MCF 10A (cell line): ENCODE data around the gene CENPQ. TPM values are rescaled to one million over a fixed set of nuclear protein-coding genes. Genes with fewer than 3 reads are reported as not detected.
A peak's percentile ranks its signal among the peaks of the same experiment; 100 is the strongest.

Experiments used
- BruUV-seq: library from RNA; stranded (reverse); fragments of 400-500 nt; replicated peaks from 2 replicates; lab custom pipeline; 2021; lab: Mats Ljungman, UMichigan
- CTCF ChIA-PET: fragments of 300-600 bp; sonication (Branson Sonifier 250); formaldehyde crosslinking; extraction: SDS; loops from one replicate; lab custom pipeline; 2021; ENCODE audit warnings: antibody characterized with exemption, inconsistent platforms; lab: Yijun Ruan, JAX
- POLR2A ChIA-PET: fragments of 300-600, 350-650 bp; sonication (Branson Sonifier 250); formaldehyde crosslinking; extraction: SDS; loops from one replicate; lab custom pipeline; 2020; ENCODE audit warnings: antibody characterized with exemption, inconsistent platforms; lab: Yijun Ruan, JAX
- DNase-seq: peaks from one replicate; pipeline ENCODE4 v3.0.0-alpha.2; 2018; ENCODE audit not compliant: unreplicated experiment
- H3K27ac Mint-ChIP-seq: one replicate; pipeline ENCODE4 v1.8.0; 2022; ENCODE audit warnings: mild to moderate bottlenecking, low read depth, mixed read lengths; ENCODE audit not compliant: unreplicated experiment
- H3K27me3 Mint-ChIP-seq: one replicate; pipeline ENCODE4 v1.8.0; 2022; ENCODE audit warnings: mixed read lengths; ENCODE audit not compliant: insufficient read depth, unreplicated experiment
- H3K36me3 Mint-ChIP-seq: one replicate; pipeline ENCODE4 v1.8.0; 2022; ENCODE audit warnings: mild to moderate bottlenecking, moderate library complexity, mixed read lengths; ENCODE audit not compliant: insufficient read depth, unreplicated experiment
- H3K4me1 Mint-ChIP-seq: one replicate; pipeline ENCODE4 v1.8.0; 2022; ENCODE audit warnings: mixed read lengths; ENCODE audit not compliant: insufficient read depth, unreplicated experiment
- H3K4me3 Mint-ChIP-seq: one replicate; pipeline ENCODE4 v1.8.0; 2022; ENCODE audit warnings: mild to moderate bottlenecking, moderate library complexity, mixed read lengths; ENCODE audit not compliant: unreplicated experiment
- H3K9me3 Mint-ChIP-seq: one replicate; pipeline ENCODE4 v1.8.0; 2022; ENCODE audit warnings: mixed read lengths; ENCODE audit not compliant: unreplicated experiment
- intact Hi-C: fragments of 100-400 bp; cut with micrococcal nuclease; formaldehyde crosslinking; loops from 2 replicates; pipeline ENCODE4 v1.14.1; 2022
- total RNA-seq: library from RNA; stranded (reverse); gene quantifications from 2 replicates; pipeline ENCODE4 v1.2.3, GENCODE V29; 2022
- TF ChIP-seq, protein P1 (sequence below): fragments of 200-600 bp; IDR thresholded peaks from one replicate; pipeline ENCODE4 v1.8.0; 2022; ENCODE audit warnings: antibody characterized with exemption, mild to moderate bottlenecking; ENCODE audit not compliant: unreplicated experiment

CENPQ gene
- total RNA-seq, 1 experiment from 2014 or later, result 5.4 TPM

DNA sequence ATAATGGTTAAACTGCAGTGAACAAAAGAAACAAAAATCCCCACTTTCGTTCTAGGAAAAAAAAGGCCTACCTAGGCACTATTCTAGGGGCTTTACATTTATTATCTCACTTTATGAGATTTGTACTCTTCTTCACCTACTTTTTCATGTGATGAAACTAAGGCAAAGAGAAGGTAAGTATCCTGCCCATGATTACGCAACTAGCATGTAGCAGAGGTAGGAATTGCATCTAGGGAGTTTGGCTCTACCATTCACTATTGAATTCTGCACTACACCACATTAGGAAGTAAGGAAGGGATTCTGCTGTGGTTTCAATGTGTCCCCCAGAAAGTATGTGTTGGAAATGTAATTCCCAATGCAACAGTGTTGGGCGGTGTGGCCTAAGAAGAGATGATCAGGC lies 75.9 kb downstream of the CENPQ start:
- intact Hi-C loops, result no loop called here
- H3K27ac Mint-ChIP-seq, result no peak overlapping the region

GRCh38 chr6:49540614-49541013 lies 77.4 kb downstream of the CENPQ start:
- Mint-ChIP-seq H3K4me1 (peaks cover 8% of the 10 kb centered on the region), H3K27me3 (no peaks in the 10 kb centered on the region), H3K9me3 (no peaks in the 10 kb centered on the region), H3K27ac (no peak overlapping the region), H3K36me3 (no peaks in the 10 kb centered on the region), H3K4me3 (no peak overlapping the region)
- ChIA-PET CTCF (interaction anchor here (1.1 to 5.2 kb wide), 5 partner anchors 8 to 66 kb away, joined by 4 to 41 read pairs (median 16); partner anchors contain the start of gene C6orf141), POLR2A (interaction anchor here (0.7 to 5.4 kb wide), 8 partner anchors 7 to 78 kb away, joined by 3 to 216 read pairs (median 8); partner anchors contain the start of gene C6orf141)
- intact Hi-C loops, result loop anchor here (1.0 kb wide), 2 partner anchors 10 to 16 kb away; partner anchors contain the start of gene C6orf141
- TF ChIP-seq, protein P1, sequence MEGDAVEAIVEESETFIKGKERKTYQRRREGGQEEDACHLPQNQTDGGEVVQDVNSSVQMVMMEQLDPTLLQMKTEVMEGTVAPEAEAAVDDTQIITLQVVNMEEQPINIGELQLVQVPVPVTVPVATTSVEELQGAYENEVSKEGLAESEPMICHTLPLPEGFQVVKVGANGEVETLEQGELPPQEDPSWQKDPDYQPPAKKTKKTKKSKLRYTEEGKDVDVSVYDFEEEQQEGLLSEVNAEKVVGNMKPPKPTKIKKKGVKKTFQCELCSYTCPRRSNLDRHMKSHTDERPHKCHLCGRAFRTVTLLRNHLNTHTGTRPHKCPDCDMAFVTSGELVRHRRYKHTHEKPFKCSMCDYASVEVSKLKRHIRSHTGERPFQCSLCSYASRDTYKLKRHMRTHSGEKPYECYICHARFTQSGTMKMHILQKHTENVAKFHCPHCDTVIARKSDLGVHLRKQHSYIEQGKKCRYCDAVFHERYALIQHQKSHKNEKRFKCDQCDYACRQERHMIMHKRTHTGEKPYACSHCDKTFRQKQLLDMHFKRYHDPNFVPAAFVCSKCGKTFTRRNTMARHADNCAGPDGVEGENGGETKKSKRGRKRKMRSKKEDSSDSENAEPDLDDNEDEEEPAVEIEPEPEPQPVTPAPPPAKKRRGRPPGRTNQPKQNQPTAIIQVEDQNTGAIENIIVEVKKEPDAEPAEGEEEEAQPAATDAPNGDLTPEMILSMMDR, result no peak
- no TSS peak for BruUV-seq
- DNase-seq, result no peak

More for the DNA sequence above, 75.9 kb downstream of the CENPQ start:
- Mint-ChIP-seq H3K27me3 (no peaks in the 10 kb centered on the region), H3K36me3 (no peaks in the 10 kb centered on the region), H3K9me3 (no peaks in the 10 kb centered on the region), H3K4me1 (peaks cover 8% of the 10 kb centered on the region), H3K4me3 (no peak overlapping the region)
- TF ChIP-seq, protein P1, result no peak
- no peak for DNase-seq
- ChIA-PET POLR2A (interaction anchor here (0.7 to 5.4 kb wide), 2 partner anchors 13 to 14 kb away, joined by 4 to 216 read pairs; partner anchors contain the start of gene C6orf141), CTCF (interaction anchor here (0.5 to 5.2 kb wide), 3 partner anchors 13 to 491 kb away, joined by 3 to 41 read pairs (median 4); partner anchors contain the start of gene C6orf141)
- BruUV-seq, result no TSS peak

GRCh38 chr6:49541210-49541724 lies 78.1 kb downstream of the CENPQ start:
- POLR2A ChIA-PET, result interaction anchor here (0.6 to 5.4 kb wide), 12 partner anchors 8 to 706 kb away, joined by 3 to 216 read pairs (median 4); partner anchors contain the start of gene C6orf141

More at GRCh38 chr6:49541210-49541724, 78.1 kb downstream of the CENPQ start:
- H3K4me1 Mint-ChIP-seq, result peaks cover 8% of the 10 kb centered on the region
- TF ChIP-seq, protein P1, result no peak
- no TSS peak for BruUV-seq
- no peaks in the 10 kb centered on the region for H3K27me3 Mint-ChIP-seq
- H3K27ac Mint-ChIP-seq, result peak overlapping the region; percentile 89
- H3K4me3 Mint-ChIP-seq, result peak overlapping the region; percentile 30
- CTCF ChIA-PET, result interaction anchor here (3.1 to 5.2 kb wide), 3 partner anchors 9 to 65 kb away, joined by 16 to 41 read pairs (median 18); partner anchors contain the start of gene C6orf141
- H3K9me3 Mint-ChIP-seq, result no peaks in the 10 kb centered on the region
- H3K36me3 Mint-ChIP-seq, result no peaks in the 10 kb centered on the region
- intact Hi-C loops, result loop anchor here (1.0 kb wide), 2 partner anchors 9 to 15 kb away; partner anchors contain the start of gene C6orf141
- DNase-seq, result peak; percentile 88
